Measurements from ENCODE around the gene CSTF2T.

CSTF2T gene

GRCh38 chr10:51699475-51700227 lies at the start of gene CSTF2T:
CSTF2T (minus strand) TSS chr10:51699595; CDS start chr10:51699549, 46 bp downstream.
- ATAC-seq, result peak; percentile 97
- Mint-ChIP-seq H3K36me3 (peaks cover 22% of the 10 kb centered on the region), H3K27me3 (no peaks in the 10 kb centered on the region), H3K9me3 (no peaks in the 10 kb centered on the region), H3K4me3 (peak within 1 kb of the TSS; percentile 95), H3K4me1 (peaks cover 33% of the 10 kb centered on the region), H3K27ac (peak within 1 kb of the TSS; percentile 99)

- H3K36me3 Mint-ChIP-seq, result no peaks in the 10 kb centered on the region
- no peaks in the 10 kb centered on the region for H3K27me3 Mint-ChIP-seq
- H3K27ac Mint-ChIP-seq, result no peak overlapping the region
- no peak overlapping the region for H3K4me3 Mint-ChIP-seq
- ATAC-seq, result no peak
- no peaks in the 10 kb centered on the region for H3K4me1 Mint-ChIP-seq
- no peaks in the 10 kb centered on the region for H3K9me3 Mint-ChIP-seq
Observed at GRCh38 chr10:51748959-51749358, 49.6 kb upstream of the CSTF2T start.

- Mint-ChIP-seq H3K9me3 (no peaks in the 10 kb centered on the region), H3K4me1 (peaks cover 12% of the 10 kb centered on the region), H3K4me3 (no peak overlapping the region), H3K27ac (no peak overlapping the region), H3K36me3 (no peaks in the 10 kb centered on the region), H3K27me3 (no peaks in the 10 kb centered on the region)
- no peak for ATAC-seq
Observed at GRCh38 chr10:51747216-51747615, 47.8 kb upstream of the CSTF2T start.

- no peaks in the 10 kb centered on the region for H3K27me3 Mint-ChIP-seq
- no peaks in the 10 kb centered on the region for H3K36me3 Mint-ChIP-seq
- no peak for ATAC-seq
- H3K27ac Mint-ChIP-seq, result no peak overlapping the region
- peaks cover 13% of the 10 kb centered on the region for H3K4me1 Mint-ChIP-seq
- no peaks in the 10 kb centered on the region for H3K9me3 Mint-ChIP-seq
- H3K4me3 Mint-ChIP-seq, result no peak overlapping the region
Observed at GRCh38 chr10:51745397-51745796, 46.0 kb upstream of the CSTF2T start.

GRCh38 chr10:51744235-51745000 lies 45.0 kb upstream of the CSTF2T start:
- no peaks in the 10 kb centered on the region for H3K36me3 Mint-ChIP-seq

GRCh38 chr10:51743146-51743545 lies 43.8 kb upstream of the CSTF2T start:
- Mint-ChIP-seq H3K27ac (no peak overlapping the region), H3K36me3 (no peaks in the 10 kb centered on the region), H3K9me3 (no peaks in the 10 kb centered on the region), H3K4me1 (peaks cover 13% of the 10 kb centered on the region), H3K27me3 (no peaks in the 10 kb centered on the region), H3K4me3 (no peak overlapping the region)
- ATAC-seq, result peak; percentile 89

More at GRCh38 chr10:51744235-51745000, 45.0 kb upstream of the CSTF2T start:
- Mint-ChIP-seq H3K4me1 (peaks cover 13% of the 10 kb centered on the region), H3K4me3 (no peak overlapping the region), H3K9me3 (no peaks in the 10 kb centered on the region), H3K27me3 (no peaks in the 10 kb centered on the region), H3K27ac (no peak overlapping the region)
- ATAC-seq, result no peak

- H3K36me3 Mint-ChIP-seq, result no peaks in the 10 kb centered on the region
- no peaks in the 10 kb centered on the region for H3K27me3 Mint-ChIP-seq
- ATAC-seq, result no peak
- no peaks in the 10 kb centered on the region for H3K9me3 Mint-ChIP-seq
- H3K4me3 Mint-ChIP-seq, result no peak overlapping the region
- H3K4me1 Mint-ChIP-seq, result no peaks in the 10 kb centered on the region
- H3K27ac Mint-ChIP-seq, result no peak overlapping the region
Observed at GRCh38 chr10:51733057-51733456, 33.7 kb upstream of the CSTF2T start.

GRCh38 chr10:51729822-51730555 lies 30.6 kb upstream of the CSTF2T start:
- Mint-ChIP-seq H3K36me3 (no peaks in the 10 kb centered on the region), H3K4me1 (no peaks in the 10 kb centered on the region), H3K9me3 (no peaks in the 10 kb centered on the region), H3K27ac (no peak overlapping the region), H3K4me3 (no peak overlapping the region), H3K27me3 (no peaks in the 10 kb centered on the region)
- no peak for ATAC-seq

GRCh38 chr10:51724038-51724437 lies 24.6 kb upstream of the CSTF2T start:
- ATAC-seq, result no peak
- Mint-ChIP-seq H3K9me3 (peaks cover 3% of the 10 kb centered on the region), H3K4me1 (no peaks in the 10 kb centered on the region), H3K27me3 (peaks cover 12% of the 10 kb centered on the region), H3K36me3 (no peaks in the 10 kb centered on the region), H3K4me3 (no peak overlapping the region), H3K27ac (no peak overlapping the region)

- Mint-ChIP-seq H3K4me3 (no peak overlapping the region), H3K9me3 (peaks cover 3% of the 10 kb centered on the region), H3K27me3 (peaks cover 25% of the 10 kb centered on the region), H3K36me3 (no peaks in the 10 kb centered on the region), H3K4me1 (no peaks in the 10 kb centered on the region), H3K27ac (no peak overlapping the region)
- peak; percentile 47 for ATAC-seq
Observed at GRCh38 chr10:51718804-51719291, 19.5 kb upstream of the CSTF2T start.

GRCh38 chr10:51716981-51717380 lies 17.6 kb upstream of the CSTF2T start:
- no peaks in the 10 kb centered on the region for H3K9me3 Mint-ChIP-seq
- ATAC-seq, result no peak
- no peaks in the 10 kb centered on the region for H3K4me1 Mint-ChIP-seq
- no peak overlapping the region for H3K4me3 Mint-ChIP-seq
- H3K27ac Mint-ChIP-seq, result no peak overlapping the region
- no peaks in the 10 kb centered on the region for H3K36me3 Mint-ChIP-seq
- H3K27me3 Mint-ChIP-seq, result peaks cover 15% of the 10 kb centered on the region

GRCh38 chr10:51711519-51711891 lies 12.1 kb upstream of the CSTF2T start:
- no peak for ATAC-seq
- H3K9me3 Mint-ChIP-seq, result no peaks in the 10 kb centered on the region
- H3K36me3 Mint-ChIP-seq, result no peaks in the 10 kb centered on the region
- H3K27ac Mint-ChIP-seq, result no peak overlapping the region
- peaks cover 30% of the 10 kb centered on the region for H3K27me3 Mint-ChIP-seq
- no peaks in the 10 kb centered on the region for H3K4me1 Mint-ChIP-seq
- H3K4me3 Mint-ChIP-seq, result no peak overlapping the region

- H3K27me3 Mint-ChIP-seq, result peaks cover 22% of the 10 kb centered on the region
- no peaks in the 10 kb centered on the region for H3K9me3 Mint-ChIP-seq
- no peak for ATAC-seq
- H3K4me3 Mint-ChIP-seq, result no peak overlapping the region
- no peaks in the 10 kb centered on the region for H3K36me3 Mint-ChIP-seq
- H3K27ac Mint-ChIP-seq, result no peak overlapping the region
- H3K4me1 Mint-ChIP-seq, result no peaks in the 10 kb centered on the region
Observed at GRCh38 chr10:51709324-51709972, 10.1 kb upstream of the CSTF2T start.

- H3K27me3 Mint-ChIP-seq, result peaks cover 22% of the 10 kb centered on the region
- H3K4me3 Mint-ChIP-seq, result no peak overlapping the region
- no peaks in the 10 kb centered on the region for H3K36me3 Mint-ChIP-seq
- no peak for ATAC-seq
- no peaks in the 10 kb centered on the region for H3K4me1 Mint-ChIP-seq
- no peak overlapping the region for H3K27ac Mint-ChIP-seq
- no peaks in the 10 kb centered on the region for H3K9me3 Mint-ChIP-seq
Observed at GRCh38 chr10:51708609-51709008, 9.2 kb upstream of the CSTF2T start.
